MM.1S (cell line): ENCODE data around the gene IGFBP5.

Experiments used
- CTCF ChIP-seq: fragments of 300-600 bp; sonication (generic); IDR thresholded peaks from 2 replicates; pipeline ENCODE4 v1.5.1; 2016; ENCODE audit warnings: antibody characterized with exemption, low read length, mixed read lengths
- EZH2 ChIP-seq: fragments of 300-600 bp; sonication (generic); optimal IDR thresholded peaks from 2 replicates; pipeline ENCODE3; 2017; ENCODE audit warnings: low read depth, mild to moderate bottlenecking, antibody characterized with exemption, low read length, mixed read lengths

DNA sequence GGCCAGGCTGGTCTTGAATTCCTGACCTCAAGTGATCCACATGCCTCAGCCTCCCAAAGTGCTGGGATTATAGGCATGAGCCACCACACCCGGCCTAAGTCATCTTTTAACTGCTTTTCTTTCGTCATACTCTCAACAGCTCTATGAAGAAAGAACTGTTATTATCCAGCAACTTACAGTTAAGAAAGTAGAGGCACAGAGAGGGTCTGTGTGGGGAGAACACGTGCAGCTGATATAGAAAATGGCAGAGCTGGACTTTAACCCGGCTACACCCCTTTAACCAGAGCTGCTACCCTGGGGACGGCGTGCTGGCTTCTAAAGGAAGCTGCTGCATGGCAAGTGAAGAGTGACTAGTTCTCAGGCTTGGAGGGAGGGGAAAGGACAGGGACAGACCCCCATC is 36.6 kb downstream of the IGFBP5 start:
- TF ChIP-seq EZH2 (no peak), CTCF (no peak)
